Measurements from ENCODE around the gene KCNAB1. TPM values are rescaled to one million over a fixed set of nuclear protein-coding genes. Genes with fewer than 3 reads are reported as not detected.

Gene KCNAB1
- total RNA-seq, 1 experiment from 2014 or later, result not detected

- H3K9ac ChIP-seq (ENCODE audit: low read length), result no peak overlapping the region
- TF ChIP-seq CTCF (IDR thresholded peaks at IDR 0.05 in 2 of 3, conservative IDR thresholded peaks at IDR 0.05 in 1 of 3; ENCODE audit: borderline replicate concordance in 1 of 3, insufficient read depth in 1 of 3, low read depth in 2 of 3, low read length in 2 of 3) (no peak), ZBTB33 (IDR thresholded peaks at IDR 0.05; ENCODE audit: extremely low read depth, insufficient replicate concordance, low read length) (no peak)
- no peaks in the 10 kb centered on the region for H3K36me3 ChIP-seq (ENCODE audit: control insufficient read depth in 1 of 2, insufficient read depth in 2 of 2, low read length in 2 of 2)
- no peak for ATAC-seq
- POLR2A ChIA-PET, result no interaction called here
- no peaks in the 10 kb centered on the region for H3K27me3 ChIP-seq (ENCODE audit: insufficient read depth, low read length)
- no peak overlapping the region for H2AFZ ChIP-seq (ENCODE audit: low read depth, low read length, poor library complexity, severe bottlenecking)
- H3K9me3 ChIP-seq (ENCODE audit: control insufficient read depth in 1 of 2, insufficient read depth in 1 of 2, low read depth in 1 of 2, low read length in 2 of 2), result no peaks in the 10 kb centered on the region
- CTCF ChIA-PET, result no interaction called here
- H3K79me2 ChIP-seq (ENCODE audit: insufficient read depth, low read length), result no peaks in the 10 kb centered on the region
- H4K20me1 ChIP-seq (ENCODE audit: insufficient read depth), result no peaks in the 10 kb centered on the region
- no peak overlapping the region for H3K4me2 ChIP-seq (ENCODE audit: low read length)
- RAD21 ChIA-PET (ENCODE audit: low non-redundant PET in 1 of 2, low total read pairs in 2 of 2, uncharacterized antibody in 2 of 2, unreplicated experiment in 2 of 2), result no interaction called here
- no TSS peak for BruUV-seq (replicated peaks)
- H3K4me1 ChIP-seq (ENCODE audit: control insufficient read depth in 1 of 2, insufficient read depth in 2 of 2, low read length in 2 of 2), result peaks cover 0 to 9% of the 10 kb centered on the region in 2 experiments; a peak in 2 of 4 replicates
- DNase-seq (ENCODE audit: low read depth, low spot score), result no peak
- intact Hi-C loops (cut with micrococcal nuclease), result no loop called here
- H3K27ac ChIP-seq (ENCODE audit: low read depth, low read length), result no peak overlapping the region
- no peaks in the 10 kb centered on the region for H3K9me2 ChIP-seq (ENCODE audit: insufficient read depth)
- H3K4me3 ChIP-seq (replicated peaks in 1 of 2; ENCODE audit: low read depth in 1 of 2, low read length in 2 of 2), result no peak overlapping the region
Observed at GRCh38 chr3:156460206-156460611, 339.8 kb downstream of the KCNAB1 start.

- RAD21 ChIA-PET (ENCODE audit: low non-redundant PET in 1 of 2, low total read pairs in 2 of 2, uncharacterized antibody in 2 of 2, unreplicated experiment in 2 of 2), result no interaction called here
- no peak for ATAC-seq
- TF ChIP-seq POLR2A (IDR thresholded peaks at IDR 0.05; ENCODE audit: borderline replicate concordance, extremely low read depth, insufficient read depth, insufficient read length) (no peak), EGR1 (IDR thresholded peaks at IDR 0.05; ENCODE audit: low read depth) (no peak), ZBTB33 (IDR thresholded peaks at IDR 0.05; ENCODE audit: extremely low read depth, insufficient replicate concordance, low read length) (no peak), ELF1 (IDR thresholded peaks at IDR 0.05; ENCODE audit: borderline replicate concordance, low read depth) (no peak), YY1 (IDR thresholded peaks at IDR 0.05; ENCODE audit: extremely low read depth, insufficient replicate concordance, low read depth, low read length) (no peak), SRF (IDR thresholded peaks at IDR 0.05; ENCODE audit: low read depth) (no peak), CTCF (IDR thresholded peaks at IDR 0.05 in 2 of 3, conservative IDR thresholded peaks at IDR 0.05 in 1 of 3; ENCODE audit: borderline replicate concordance in 1 of 3, insufficient read depth in 1 of 3, low read depth in 2 of 3, low read length in 2 of 3) (no peak), CEBPB (IDR thresholded peaks at IDR 0.05; ENCODE audit: low read depth) (no peak), CBX3 (IDR thresholded peaks at IDR 0.05; ENCODE audit: low read depth) (no peak)
- TF ChIP-seq, protein P1, sequence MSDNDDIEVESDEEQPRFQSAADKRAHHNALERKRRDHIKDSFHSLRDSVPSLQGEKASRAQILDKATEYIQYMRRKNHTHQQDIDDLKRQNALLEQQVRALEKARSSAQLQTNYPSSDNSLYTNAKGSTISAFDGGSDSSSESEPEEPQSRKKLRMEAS (IDR thresholded peaks at IDR 0.05), result no peak
Observed at GRCh38 chr3:156461889-156462288, 341.5 kb downstream of the KCNAB1 start.

More at GRCh38 chr3:156461889-156462288, 341.5 kb downstream of the KCNAB1 start:
- Histone ChIP-seq H3K9me3 (ENCODE audit: control insufficient read depth in 1 of 2, insufficient read depth in 1 of 2, low read depth in 1 of 2, low read length in 2 of 2) (no peaks in the 10 kb centered on the region), H3K27ac (ENCODE audit: low read depth, low read length) (no peak overlapping the region), H3K27me3 (ENCODE audit: insufficient read depth, low read length) (no peaks in the 10 kb centered on the region), H3K36me3 (ENCODE audit: control insufficient read depth in 1 of 2, insufficient read depth in 2 of 2, low read length in 2 of 2) (no peaks in the 10 kb centered on the region), H3K4me1 (ENCODE audit: control insufficient read depth in 1 of 2, insufficient read depth in 2 of 2, low read length in 2 of 2) (peaks cover 0 to 4% of the 10 kb centered on the region in 2 experiments; a peak in 2 of 4 replicates), H3K4me3 (replicated peaks in 1 of 2; ENCODE audit: low read depth in 1 of 2, low read length in 2 of 2) (no peak overlapping the region), H4K20me1 (ENCODE audit: insufficient read depth) (no peaks in the 10 kb centered on the region), H3K79me2 (ENCODE audit: insufficient read depth, low read length) (no peaks in the 10 kb centered on the region), H2AFZ (ENCODE audit: low read depth, low read length, poor library complexity, severe bottlenecking) (no peak overlapping the region), H3K9ac (ENCODE audit: low read length) (no peak overlapping the region), H3K4me2 (ENCODE audit: low read length) (no peak overlapping the region), H3K9me2 (ENCODE audit: insufficient read depth) (no peaks in the 10 kb centered on the region)
- ChIA-PET CTCF (interaction anchor here (0.7 to 1.5 kb wide), 2 partner anchors 12 to 48 kb away, joined by 3 to 6 read pairs; no protein-coding TSS in a partner anchor), POLR2A (no interaction called here)
- BruUV-seq (replicated peaks), result no TSS peak
- no peak for DNase-seq (ENCODE audit: low read depth, low spot score)
- intact Hi-C loops (cut with micrococcal nuclease), result no loop called here

All from HCT116 (cell line).